H1 (cell line): ENCODE data around the gene MUC22. TPM values are rescaled to one million over a fixed set of nuclear protein-coding genes. Genes with fewer than 3 reads are reported as not detected.

ENCODE experiments used
- CTCF ChIA-PET: fragments of 300-600 bp; sonication (Branson Sonifier 250); formaldehyde crosslinking; loops from one replicate; lab custom pipeline; 2021; ENCODE audit not compliant: partially characterized antibody; lab: Charles Lee
- POLR2A ChIA-PET: fragments of 300-600 bp; sonication (Branson Sonifier 250); formaldehyde crosslinking; loops from one replicate; lab custom pipeline; 2021; ENCODE audit warnings: inconsistent platforms; ENCODE audit not compliant: partially characterized antibody; lab: Charles Lee
- DNase-seq, 2 experiments: peaks; one replicate each; pipeline versions ENCODE4 v3.0.0 to v3.0.0-alpha.2; 2010 to 2022; ENCODE audit warnings: low spot score in 2 of 2, low read depth in 1 of 2, mixed read lengths in 1 of 2
- FAIRE-seq: peaks from 2 replicates; lab custom pipeline; 2011; peaks lifted over from hg19 to GRCh38; lab: Jason Lieb, UNC
- H2AFZ ChIP-seq: 2 replicates; pipeline ENCODE4 v1.8.1; 2012; ENCODE audit warnings: low read length, inconsistent platforms
- H2AK5ac ChIP-seq: 2 replicates; pipeline ENCODE4 v1.6.1; 2013; ENCODE audit warnings: low read depth, low read length
- H2BK120ac ChIP-seq: replicated peaks from 2 replicates; pipeline ENCODE3; 2013; ENCODE audit warnings: low read depth, low read length, inconsistent platforms
- H2BK12ac ChIP-seq: 2 replicates; pipeline ENCODE4 v1.6.1; 2013; ENCODE audit warnings: low read depth, low read length
- H2BK15ac ChIP-seq: 2 replicates; pipeline ENCODE4 v1.6.1; 2013; ENCODE audit warnings: low read length
- H2BK20ac ChIP-seq: 2 replicates; pipeline ENCODE4 v1.6.1; 2013; ENCODE audit warnings: low read length
- H2BK5ac ChIP-seq: 2 replicates; pipeline ENCODE4 v1.6.1; 2013; ENCODE audit warnings: low read depth, low read length
- H3K14ac ChIP-seq: 2 replicates; pipeline ENCODE4 v1.6.1; 2013; ENCODE audit warnings: inconsistent platforms; ENCODE audit not compliant: insufficient read length
- H3K18ac ChIP-seq: 2 replicates; pipeline ENCODE4 v1.6.1; 2013; ENCODE audit warnings: low read length; ENCODE audit errors: extremely low read depth
- H3K23ac ChIP-seq: 2 replicates; pipeline ENCODE4 v1.6.1; 2013; ENCODE audit warnings: inconsistent platforms; ENCODE audit not compliant: insufficient read length
- H3K23me2 ChIP-seq: 2 replicates; pipeline ENCODE4 v1.6.1; 2013; ENCODE audit warnings: low read depth, low read length
- H3K27ac ChIP-seq: 2 replicates; pipeline ENCODE4 v1.6.1; 2011; ENCODE audit warnings: low read depth, low read length, inconsistent platforms
- H3K27me3 ChIP-seq, 4 experiments: replicated peaks in 1 of 4; 1 replicate in 1 of 4; 2 replicates in 3 of 4; pipeline versions ENCODE4 v1.6.1 to v1.8.1; 2011 to 2013; ENCODE audit warnings: low read length in 3 of 4, mild to moderate bottlenecking in 3 of 4, inconsistent platforms in 2 of 4, mixed read lengths in 2 of 4, moderate library complexity in 1 of 4; ENCODE audit not compliant: control insufficient read depth in 3 of 4, insufficient read depth in 3 of 4; ENCODE audit errors: extremely low read depth in 1 of 4
- H3K36me3 ChIP-seq, 4 experiments: 2 replicates each; pipeline versions ENCODE4 v1.6.1 to v1.8.1; 2011 to 2013; ENCODE audit warnings: mild to moderate bottlenecking in 4 of 4, low read length in 3 of 4, moderate library complexity in 2 of 4, control low read depth in 1 of 4, inconsistent platforms in 1 of 4; ENCODE audit not compliant: insufficient read depth in 4 of 4, control insufficient read depth in 2 of 4
- H3K4ac ChIP-seq: replicated peaks from 2 replicates; pipeline ENCODE3; 2013; ENCODE audit warnings: low read length, low read depth, mixed read lengths, inconsistent platforms; ENCODE audit not compliant: insufficient read length
- H3K4me1 ChIP-seq, 4 experiments: replicated peaks in 1 of 4; 1 replicate in 1 of 4; 2 replicates in 3 of 4; pipeline versions ENCODE4 v1.6.1 to v1.8.1; 2011 to 2013; ENCODE audit warnings: low read length in 3 of 4, inconsistent platforms in 2 of 4, mixed read lengths in 1 of 4; ENCODE audit not compliant: insufficient read depth in 4 of 4, control insufficient read depth in 3 of 4
- H3K4me2 ChIP-seq, 2 experiments: 2 replicates each; pipeline versions ENCODE4 v1.6.1 to v1.8.1; 2011 to 2013; ENCODE audit warnings: low read depth in 2 of 2, low read length in 2 of 2, control low read depth in 1 of 2, inconsistent platforms in 1 of 2, mild to moderate bottlenecking in 1 of 2; ENCODE audit not compliant: insufficient read depth in 1 of 2
- H3K4me3 ChIP-seq, 4 experiments: fragments of 200-600, 300-600 bp in 1 of 4; sonication (generic), shearing (Covaris generic), sonication (Bioruptor Twin) in 1 of 4; 2 replicates each; pipeline versions ENCODE4 v1.5.1 to v1.8.1; 2011 to 2016; ENCODE audit warnings: low read length in 4 of 4, low read depth in 3 of 4, control low read depth in 2 of 4, inconsistent platforms in 2 of 4, mild to moderate bottlenecking in 2 of 4, mixed read lengths in 1 of 4, moderate library complexity in 1 of 4; ENCODE audit not compliant: insufficient read depth in 2 of 4; ENCODE audit errors: extremely low read depth in 1 of 4
- H3K56ac ChIP-seq: replicated peaks from 2 replicates; pipeline ENCODE3; 2013; ENCODE audit warnings: low read depth, mild to moderate bottlenecking, mixed read lengths, low read length, inconsistent platforms; ENCODE audit not compliant: insufficient read length
- H3K79me1 ChIP-seq: 2 replicates; pipeline ENCODE4 v1.6.1; 2013; ENCODE audit warnings: low read depth, low read length, control low read depth
- H3K79me2 ChIP-seq, 2 experiments: 2 replicates each; pipeline versions ENCODE4 v1.6.1 to v1.8.1; 2012 to 2013; ENCODE audit warnings: low read length in 2 of 2, mild to moderate bottlenecking in 2 of 2, inconsistent platforms in 1 of 2; ENCODE audit not compliant: insufficient read depth in 2 of 2, control insufficient read depth in 1 of 2
- H3K9ac ChIP-seq, 4 experiments: replicated peaks in 1 of 4; 1 replicate in 1 of 4; 2 replicates in 3 of 4; pipeline versions ENCODE4 v1.6.1 to v1.8.1; 2011 to 2013; ENCODE audit warnings: low read depth in 3 of 4, low read length in 3 of 4, control low read depth in 2 of 4, mild to moderate bottlenecking in 2 of 4, moderate library complexity in 2 of 4, inconsistent platforms in 1 of 4; ENCODE audit errors: extremely low read depth in 1 of 4
- H3K9me3 ChIP-seq, 2 experiments: 2 replicates each; pipeline versions ENCODE4 v1.6.1 to v1.8.1; 2012 to 2013; ENCODE audit warnings: mild to moderate bottlenecking in 2 of 2, moderate library complexity in 2 of 2, control low read depth in 1 of 2, inconsistent platforms in 1 of 2, low read depth in 1 of 2, low read length in 1 of 2, mixed read lengths in 1 of 2; ENCODE audit not compliant: insufficient read depth in 2 of 2
- H4K20me1 ChIP-seq, 2 experiments: replicated peaks in 1 of 2; 2 replicates each; pipeline versions ENCODE3 to v1.8.1; 2011 to 2013; ENCODE audit warnings: inconsistent platforms in 2 of 2, low read length in 2 of 2, mild to moderate bottlenecking in 1 of 2; ENCODE audit not compliant: insufficient read depth in 2 of 2, control insufficient read depth in 1 of 2
- H4K5ac ChIP-seq: 2 replicates; pipeline ENCODE4 v1.6.1; 2013; ENCODE audit warnings: low read length, low read depth, mixed read lengths, inconsistent platforms; ENCODE audit not compliant: insufficient read length
- H4K8ac ChIP-seq: 2 replicates; pipeline ENCODE4 v1.8.0; 2013; ENCODE audit warnings: mild to moderate bottlenecking, moderate library complexity, low read length, inconsistent platforms; ENCODE audit not compliant: insufficient read depth; ENCODE audit errors: extremely low read depth
- H4K91ac ChIP-seq: replicated peaks from 2 replicates; pipeline ENCODE3; 2013; ENCODE audit warnings: low read length, mixed read lengths, inconsistent platforms; ENCODE audit not compliant: insufficient read length
- CREB1 ChIP-seq: IDR thresholded peaks from 2 replicates; pipeline ENCODE4 v1.6.1; 2012; ENCODE audit warnings: inconsistent platforms
- CTCF ChIP-seq, 3 experiments: IDR thresholded peaks; 1 replicate in 2 of 3; 2 replicates in 1 of 3; pipeline versions ENCODE4 v1.5.1 to v1.6.1; 2011; ENCODE audit warnings: low read length in 3 of 3, mild to moderate bottlenecking in 3 of 3, inconsistent platforms in 2 of 3, low read depth in 1 of 3, moderate library complexity in 1 of 3; ENCODE audit not compliant: insufficient read depth in 1 of 3; ENCODE audit errors: control extremely low read depth in 1 of 3
- EZH2 ChIP-seq: fragments of 200-600 bp; sonication (generic); IDR thresholded peaks from 2 replicates; pipeline ENCODE4 v1.7.1; 2012; ENCODE audit warnings: low read depth, mild to moderate bottlenecking, moderate library complexity, low read length, inconsistent platforms; ENCODE audit not compliant: severe bottlenecking
- FOSL1 ChIP-seq: IDR thresholded peaks from 2 replicates; pipeline ENCODE4 v1.6.1; 2011; ENCODE audit warnings: mild to moderate bottlenecking, low read depth, low read length, moderate library complexity; ENCODE audit not compliant: insufficient read depth
- TAF1 ChIP-seq: IDR thresholded peaks from 2 replicates; pipeline ENCODE4 v1.6.1; 2011; ENCODE audit warnings: mild to moderate bottlenecking, low read depth, low read length
- WGBS, 2 experiments: shearing (Covaris generic) in 1 of 2; methylation state at CpG; one replicate each; pipeline versions ENCODE4 v1.1.6 to v1.1.7; 2013 to 2015; ENCODE audit warnings: low lambda C conversion rate in 2 of 2, mixed read lengths in 2 of 2, inconsistent platforms in 1 of 2, low coverage in 1 of 2, missing lambda C conversion rate in 1 of 2; ENCODE audit not compliant: insufficient replicate concordance in 2 of 2, insufficient coverage in 1 of 2, insufficient read length in 1 of 2; ENCODE audit errors: extremely low coverage in 1 of 2, missing lambda C conversion rate in 1 of 2; 5-methylcytosine and 5-hydroxymethylcytosine counted together
- polyA plus RNA-seq, 7 experiments: library from polyadenylated mRNA; depleted of rRNA in 3 of 7; stranded (reverse) in 5 of 7; unstranded in 2 of 7; fragments of >200 nt in 5 of 7; fragments of 200-250 nt in 2 of 7; gene quantifications; 1 replicate in 5 of 7; 2 replicates in 1 of 7; 4 replicates in 1 of 7; pipeline versions ENCODE4 v1.2.1 to v1.2.3, GENCODE V29; 2011 to 2013; ENCODE audit warnings: missing spikeins in 2 of 7, mixed read lengths in 2 of 7
- total RNA-seq: library from RNA; stranded (reverse); fragmentation: NEBNext Ultra II Directional; extraction: Animal tissue kit (Norgen Biotek cat#: 25700); gene quantifications from 2 replicates; pipeline ENCODE4 v1.2.1, GENCODE V29; 2021

Gene MUC22
- total and polyA plus RNA-seq, 2 of the 8 experiments (the other 6 are each of a cell fraction or from before 2014, with no cell fraction given): 0.02 TPM; not detected in 1

- Histone ChIP-seq H3K4me2 (no peak overlapping the region), H2BK15ac (no peak overlapping the region), H2AK5ac (no peak overlapping the region), H3K9ac (no peak overlapping the region), H3K9me3 (0 out of 4 replicates have a peak, but pooled peaks cover 0 to 3% of the 10 kb centered on the region in 2 experiments), H3K56ac (no peak overlapping the region), H2BK20ac (no peak overlapping the region), H3K36me3 (no peaks in the 10 kb centered on the region), H2BK5ac (no peak overlapping the region), H3K79me2 (no peaks in the 10 kb centered on the region), H3K27ac (no peak overlapping the region), H3K23me2 (no peaks in the 10 kb centered on the region; the same call in 1 of the 2 replicates), H2BK12ac (no peak overlapping the region), H4K20me1 (no peaks in the 10 kb centered on the region), H3K18ac (no peak overlapping the region), H4K91ac (no peak overlapping the region), H2AFZ (no peak overlapping the region), H3K4me3 (no peak overlapping the region), H4K5ac (no peak overlapping the region), H4K8ac (no peak overlapping the region), H3K14ac (no peak overlapping the region), H3K79me1 (no peaks in the 10 kb centered on the region), H3K23ac (no peak overlapping the region), H3K4me1 (no peaks in the 10 kb centered on the region; a peak in 1 of 7 replicates), H3K27me3 (no peaks in the 10 kb centered on the region), H3K4ac (no peak overlapping the region), H2BK120ac (no peak overlapping the region)
- POLR2A ChIA-PET: no interaction called here
- no peak for TF ChIP-seq CTCF (IDR thresholded peaks at IDR 0.05; ENCODE audit: control extremely low read depth in 1 of 3, insufficient read depth in 1 of 3, low read depth in 1 of 3, low read length in 3 of 3)
- no peak for TF ChIP-seq CREB1
- TF ChIP-seq FOSL1: no peak
- TF ChIP-seq EZH2: no peak
- no peak for TF ChIP-seq TAF1
- 82% methylated on average over 7 of the region's 7 CpGs; no CpG with 5 or more reads in 1 of the 2 experiments for WGBS, 2 experiments
- FAIRE-seq (no peak), DNase-seq (no peak)
- CTCF ChIA-PET: interaction anchor here (0.7 to 1.6 kb wide), 7 partner anchors 23 to 148 kb away, joined by 3 to 4 read pairs (median 3); no protein-coding TSS in a partner anchor
Measured at GRCh38 chr6:31063906-31064435, 53.7 kb downstream of the MUC22 start.
